ENCODE measurements around the gene ATXN7L2. TPM values are rescaled to one million over a fixed set of nuclear protein-coding genes. Genes with fewer than 3 reads are reported as not detected.

Gene ATXN7L2
- total RNA-seq, 1 donor from 2014 or later = 7.4 TPM

DNA sequence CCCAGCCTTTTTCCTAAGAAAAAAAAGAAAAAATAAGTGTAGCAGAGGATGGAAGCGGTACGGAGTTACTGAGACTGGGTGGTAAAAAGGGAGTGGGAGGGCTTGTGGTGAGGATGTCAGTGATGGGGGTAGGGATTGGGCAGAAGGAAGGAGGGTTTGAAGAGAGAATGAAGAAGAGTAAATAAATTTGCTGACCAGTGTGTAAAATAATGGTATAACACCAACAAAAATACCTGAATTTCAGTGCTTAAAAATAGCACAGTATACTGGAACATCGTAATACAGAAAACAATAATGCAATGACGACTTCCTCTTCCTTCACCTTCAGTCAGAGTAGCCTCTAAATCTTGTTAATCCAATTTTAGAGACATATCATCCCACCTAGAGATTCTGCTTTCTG is 36.2 kb upstream of the ATXN7L2 start:
- TF ChIP-seq, protein P1, sequence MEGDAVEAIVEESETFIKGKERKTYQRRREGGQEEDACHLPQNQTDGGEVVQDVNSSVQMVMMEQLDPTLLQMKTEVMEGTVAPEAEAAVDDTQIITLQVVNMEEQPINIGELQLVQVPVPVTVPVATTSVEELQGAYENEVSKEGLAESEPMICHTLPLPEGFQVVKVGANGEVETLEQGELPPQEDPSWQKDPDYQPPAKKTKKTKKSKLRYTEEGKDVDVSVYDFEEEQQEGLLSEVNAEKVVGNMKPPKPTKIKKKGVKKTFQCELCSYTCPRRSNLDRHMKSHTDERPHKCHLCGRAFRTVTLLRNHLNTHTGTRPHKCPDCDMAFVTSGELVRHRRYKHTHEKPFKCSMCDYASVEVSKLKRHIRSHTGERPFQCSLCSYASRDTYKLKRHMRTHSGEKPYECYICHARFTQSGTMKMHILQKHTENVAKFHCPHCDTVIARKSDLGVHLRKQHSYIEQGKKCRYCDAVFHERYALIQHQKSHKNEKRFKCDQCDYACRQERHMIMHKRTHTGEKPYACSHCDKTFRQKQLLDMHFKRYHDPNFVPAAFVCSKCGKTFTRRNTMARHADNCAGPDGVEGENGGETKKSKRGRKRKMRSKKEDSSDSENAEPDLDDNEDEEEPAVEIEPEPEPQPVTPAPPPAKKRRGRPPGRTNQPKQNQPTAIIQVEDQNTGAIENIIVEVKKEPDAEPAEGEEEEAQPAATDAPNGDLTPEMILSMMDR (conservative IDR thresholded peaks at IDR 0.05; ENCODE audit: low read depth, low read length) = no peak
- no peak for DNase-seq (ENCODE audit: low read depth)
- H3K4me3 ChIP-seq (ENCODE audit: low read depth, low read length) = no peak overlapping the region

DNA sequence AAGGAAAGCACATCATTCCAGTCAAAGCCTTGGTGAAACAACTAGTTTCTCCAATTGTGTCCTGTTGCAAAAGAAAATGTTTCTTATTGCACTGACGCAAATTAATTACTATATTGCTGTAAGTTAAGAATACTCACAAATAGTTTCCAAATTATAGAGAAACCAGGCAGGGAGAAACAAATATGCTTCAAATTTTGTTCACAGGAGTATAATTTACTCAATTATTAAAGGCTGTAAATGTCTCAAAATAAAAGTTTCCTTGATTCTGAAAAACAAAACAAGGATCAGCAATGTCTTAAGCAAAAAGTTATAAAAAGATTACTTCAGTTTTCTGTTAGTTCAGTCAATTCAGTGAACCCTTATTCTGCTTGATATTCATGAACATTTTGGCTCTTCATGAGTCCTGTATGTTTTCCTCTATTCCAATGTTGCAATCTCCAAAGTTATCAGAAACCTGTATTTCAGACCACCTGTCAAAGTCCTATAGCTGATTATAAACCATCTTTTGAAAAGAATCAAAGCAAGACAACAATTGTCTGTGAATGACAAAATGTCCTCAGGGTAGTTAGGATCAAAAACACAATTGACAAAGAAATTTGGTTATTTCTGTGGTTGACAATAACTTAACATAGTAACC is 29.1 kb upstream of the ATXN7L2 start:
- no peak overlapping the region for H3K4me3 ChIP-seq (ENCODE audit: low read depth, low read length)
- DNase-seq (ENCODE audit: low read depth) = no peak
- TF ChIP-seq, protein P1 (conservative IDR thresholded peaks at IDR 0.05; ENCODE audit: low read depth, low read length) = no peak

DNA sequence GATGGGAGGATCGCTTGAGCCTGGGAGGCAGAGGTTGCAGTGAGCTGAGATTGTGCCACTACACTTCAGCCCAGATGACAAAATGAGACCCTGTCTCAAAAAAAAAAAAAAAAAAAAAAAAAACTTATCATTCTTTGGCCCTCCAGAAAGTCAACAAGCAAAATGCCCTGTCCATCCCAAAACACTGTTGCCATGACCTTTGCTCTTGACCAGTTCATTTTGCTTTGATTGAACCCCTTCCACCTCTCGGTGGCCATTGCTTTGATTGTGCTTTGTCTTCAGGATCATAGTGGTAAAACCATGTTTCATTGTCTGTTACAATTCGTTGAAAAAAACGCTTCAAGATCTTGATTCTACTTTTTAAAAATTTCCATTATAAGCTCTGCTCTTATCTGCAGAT is 25.9 kb upstream of the ATXN7L2 start:
- no peak overlapping the region for H3K4me3 ChIP-seq (ENCODE audit: low read depth, low read length)
- TF ChIP-seq, protein P1 (conservative IDR thresholded peaks at IDR 0.05; ENCODE audit: low read depth, low read length) = no peak
- DNase-seq (ENCODE audit: low read depth) = no peak

DNA sequence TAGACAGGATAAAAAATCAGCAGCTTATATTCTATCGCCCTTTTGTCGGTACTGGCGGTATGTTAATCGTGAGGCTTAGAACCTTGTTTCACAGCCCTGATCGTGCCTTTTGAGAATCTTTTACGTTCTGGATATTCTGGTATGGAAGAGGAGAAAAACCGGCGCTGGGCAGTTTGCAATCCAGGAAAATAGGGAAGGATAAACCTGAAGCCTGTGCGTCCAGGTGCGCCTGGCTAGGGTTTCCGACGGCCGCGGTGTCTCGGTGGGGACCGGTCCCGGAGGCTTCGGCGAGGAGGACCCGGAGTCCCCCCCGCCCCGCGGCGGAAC is 17.6 kb upstream of the ATXN7L2 start:
- peak overlapping the region; percentile 66 for H3K4me3 ChIP-seq (ENCODE audit: low read depth, low read length)
- DNase-seq (ENCODE audit: low read depth) = no peak
- TF ChIP-seq, protein P1 (conservative IDR thresholded peaks at IDR 0.05; ENCODE audit: low read depth, low read length) = no peak

DNA sequence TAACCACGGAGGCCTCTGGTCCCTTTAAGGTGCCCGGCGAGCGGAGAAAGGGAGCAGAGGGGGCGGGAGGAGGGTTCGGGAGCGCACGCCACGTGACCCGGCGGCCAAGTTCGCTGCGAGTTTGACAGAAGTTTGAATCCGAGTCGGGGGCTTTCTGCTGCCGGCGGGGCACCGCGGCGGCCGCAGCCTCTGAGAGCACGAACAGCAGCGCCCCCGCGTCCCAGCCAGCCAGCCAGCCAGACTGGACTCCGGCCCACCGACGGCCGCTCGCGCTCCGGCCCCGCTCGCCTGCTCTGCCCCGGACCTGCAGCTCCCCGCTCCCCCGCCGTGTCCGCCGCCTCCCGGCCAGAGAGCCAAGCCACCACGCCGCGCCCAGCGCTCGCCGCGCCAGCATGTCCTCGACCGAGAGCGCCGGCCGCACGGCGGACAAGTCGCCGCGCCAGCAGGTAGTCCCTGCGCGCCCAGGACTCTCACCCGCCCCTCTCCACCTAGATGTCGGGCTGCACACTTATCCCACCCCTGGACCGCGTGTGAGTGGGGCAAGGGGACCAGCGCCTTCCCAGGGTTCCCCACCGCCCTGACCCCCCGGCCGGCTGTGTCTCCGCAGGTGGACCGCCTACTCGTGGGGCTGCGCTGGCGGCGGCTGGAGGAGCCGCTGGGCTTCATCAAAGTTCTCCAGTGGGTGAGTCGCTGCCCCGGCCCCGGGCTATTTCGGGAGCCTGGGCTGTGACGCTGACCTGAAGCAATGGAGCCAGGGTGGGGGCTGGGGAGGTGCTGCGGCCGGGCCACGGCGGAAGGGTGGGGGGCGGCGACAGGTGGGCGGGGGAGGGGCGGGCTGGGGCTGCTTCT is 17.0 kb upstream of the ATXN7L2 start, which contains the start of gene SYPL2:
Gene SYPL2 (plus strand): TSS at position 95 of the 849 bp plus-strand sequence. CDS start 298 bp downstream, at position 393.
- H3K4me3 ChIP-seq (ENCODE audit: low read depth, low read length) = peak within 1 kb of the TSS; percentile 66
- TF ChIP-seq, protein P1 (conservative IDR thresholded peaks at IDR 0.05; ENCODE audit: low read depth, low read length) = no peak
- no peak for DNase-seq (ENCODE audit: low read depth)

DNA sequence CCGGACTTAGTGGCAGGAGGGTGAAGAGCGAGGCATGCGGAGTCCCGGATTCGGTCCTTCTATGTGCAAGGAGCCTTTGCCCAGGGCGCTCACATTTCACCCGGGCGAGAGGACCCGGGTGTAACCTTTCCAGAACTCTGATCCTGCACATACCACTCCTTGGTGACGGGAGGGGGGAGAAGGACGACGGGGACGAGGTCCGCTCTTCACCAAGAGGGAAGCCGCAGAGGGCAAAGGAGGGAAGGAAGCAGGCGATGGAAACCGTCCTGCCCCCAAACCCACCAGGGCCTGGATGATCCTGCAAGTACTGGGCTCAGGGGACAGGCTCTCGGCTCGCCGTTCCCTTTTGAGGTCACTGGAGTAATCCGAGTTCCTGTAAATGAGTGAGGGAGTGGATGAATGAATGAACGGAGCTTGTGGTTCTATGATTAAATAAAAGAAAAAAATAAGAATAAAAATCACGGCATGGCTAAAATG is 16.4 kb upstream of the ATXN7L2 start:
- H3K4me3 ChIP-seq (ENCODE audit: low read depth, low read length) = peak overlapping the region; percentile 66
- no peak for DNase-seq (ENCODE audit: low read depth)
- TF ChIP-seq, protein P1 (conservative IDR thresholded peaks at IDR 0.05; ENCODE audit: low read depth, low read length) = no peak
